HS-5 (cell line): Measurements from ENCODE around the gene PAAF1.
"Not testable (repeated sequence)": the region's sequence is repeated elsewhere in the genome, so short reads cannot be mapped to it uniquely, and the experiment has no call there.

Experiments used
- DNase-seq: peaks from one replicate; pipeline ENCODE4 v3.0.0-alpha.2; 2012; ENCODE audit warnings: low read depth

Gene PAAF1

GRCh38 chr11:73888244-73888643, 11.4 kb downstream of the PAAF1 start:
- no peak for DNase-seq

GRCh38 chr11:73889019-73889418, 12.2 kb downstream of the PAAF1 start:
- no peak for DNase-seq

GRCh38 chr11:73889536-73889935, 12.7 kb downstream of the PAAF1 start:
- no peak for DNase-seq

- no peak for DNase-seq
Observed at GRCh38 chr11:73893041-73893440, 16.2 kb downstream of the PAAF1 start.

GRCh38 chr11:73894725-73895335, 18.0 kb downstream of the PAAF1 start:
- peak; percentile 19 for DNase-seq

- DNase-seq = no peak
Observed at GRCh38 chr11:73902303-73902702, 25.5 kb downstream of the PAAF1 start.

- peak; percentile 38 for DNase-seq
Observed at GRCh38 chr11:73907191-73907590, 30.4 kb downstream of the PAAF1 start.

GRCh38 chr11:73912026-73912425, 35.2 kb downstream of the PAAF1 start:
- DNase-seq = no peak

GRCh38 chr11:73913472-73913871, 36.7 kb downstream of the PAAF1 start:
- DNase-seq = no peak

GRCh38 chr11:73914284-73914683, 37.5 kb downstream of the PAAF1 start:
- DNase-seq = no peak

- no peak for DNase-seq
Observed at GRCh38 chr11:73916435-73916834, 39.6 kb downstream of the PAAF1 start.

- DNase-seq = no peak
Observed at GRCh38 chr11:73921180-73921579, 44.4 kb downstream of the PAAF1 start.

GRCh38 chr11:73929388-73929787, 52.6 kb downstream of the PAAF1 start:
- DNase-seq = no peak

GRCh38 chr11:73931039-73931645, 54.3 kb downstream of the PAAF1 start:
- peak; percentile 16 for DNase-seq

- DNase-seq = no peak
Observed at GRCh38 chr11:73931951-73932350, 55.2 kb downstream of the PAAF1 start.

- DNase-seq = no peak
Observed at GRCh38 chr11:73932781-73933180, 56.0 kb downstream of the PAAF1 start.

- DNase-seq = not testable (repeated sequence)
Observed at GRCh38 chr11:73936047-73936446, 59.2 kb downstream of the PAAF1 start.

- no peak for DNase-seq
Observed at GRCh38 chr11:73939096-73939495, 62.3 kb downstream of the PAAF1 start.

GRCh38 chr11:73940801-73941570, 64.2 kb downstream of the PAAF1 start:
- DNase-seq = no peak

- DNase-seq = no peak
Observed at GRCh38 chr11:73942010-73942409, 65.2 kb downstream of the PAAF1 start.

GRCh38 chr11:73944085-73944484, 67.3 kb downstream of the PAAF1 start:
- no peak for DNase-seq

- DNase-seq = no peak
Observed at GRCh38 chr11:73944901-73945300, 68.1 kb downstream of the PAAF1 start.

GRCh38 chr11:73945396-73945795, 68.6 kb downstream of the PAAF1 start:
- no peak for DNase-seq
